ENCODE results near the gene CBR3. TPM values are rescaled to one million over a fixed set of nuclear protein-coding genes. Genes with fewer than 3 reads are reported as not detected.

CBR3 gene
- total and polyA plus RNA-seq, 2 of the 13 experiments (the other 11 are each of a cell fraction or from before 2014, with no cell fraction given): not detected

DNA sequence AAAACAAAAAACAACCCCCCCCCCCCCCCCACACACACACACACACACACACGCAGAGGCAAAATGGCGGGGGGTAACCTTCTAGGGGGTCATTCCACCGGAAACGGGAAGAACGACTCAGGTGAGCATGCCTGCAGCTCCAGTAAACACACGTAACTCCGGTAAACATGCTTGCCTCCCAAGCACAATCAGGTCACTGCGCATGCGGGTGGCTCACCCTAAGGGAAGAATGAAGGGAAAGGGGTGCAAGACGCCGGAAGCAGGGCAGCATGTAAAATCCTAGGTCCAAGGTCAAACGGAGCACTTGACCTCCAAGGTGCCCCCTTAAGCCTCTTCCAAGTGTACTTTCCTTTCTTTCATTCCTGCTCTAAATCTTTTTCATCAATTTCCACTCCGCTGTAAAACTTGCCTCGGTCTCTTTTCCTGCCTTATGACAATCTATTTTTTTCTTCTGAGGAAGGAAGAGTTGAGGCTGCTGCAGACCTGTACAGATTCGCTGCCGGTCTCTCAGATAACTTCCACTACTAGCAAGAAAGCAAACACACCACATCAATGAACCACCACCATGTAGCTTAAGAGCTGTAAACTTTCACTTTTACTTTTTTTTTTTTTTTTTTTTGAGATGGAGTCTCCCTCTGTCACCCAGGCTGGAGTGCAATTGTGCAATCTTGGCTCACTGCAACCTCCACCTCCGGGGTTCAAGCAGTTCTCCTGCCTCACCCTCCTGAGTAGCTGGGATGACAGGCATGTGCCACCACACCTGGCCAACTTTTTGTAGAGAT, 21.0 kb upstream of the CBR3 start (continued):
- TF ChIP-seq, protein P1, sequence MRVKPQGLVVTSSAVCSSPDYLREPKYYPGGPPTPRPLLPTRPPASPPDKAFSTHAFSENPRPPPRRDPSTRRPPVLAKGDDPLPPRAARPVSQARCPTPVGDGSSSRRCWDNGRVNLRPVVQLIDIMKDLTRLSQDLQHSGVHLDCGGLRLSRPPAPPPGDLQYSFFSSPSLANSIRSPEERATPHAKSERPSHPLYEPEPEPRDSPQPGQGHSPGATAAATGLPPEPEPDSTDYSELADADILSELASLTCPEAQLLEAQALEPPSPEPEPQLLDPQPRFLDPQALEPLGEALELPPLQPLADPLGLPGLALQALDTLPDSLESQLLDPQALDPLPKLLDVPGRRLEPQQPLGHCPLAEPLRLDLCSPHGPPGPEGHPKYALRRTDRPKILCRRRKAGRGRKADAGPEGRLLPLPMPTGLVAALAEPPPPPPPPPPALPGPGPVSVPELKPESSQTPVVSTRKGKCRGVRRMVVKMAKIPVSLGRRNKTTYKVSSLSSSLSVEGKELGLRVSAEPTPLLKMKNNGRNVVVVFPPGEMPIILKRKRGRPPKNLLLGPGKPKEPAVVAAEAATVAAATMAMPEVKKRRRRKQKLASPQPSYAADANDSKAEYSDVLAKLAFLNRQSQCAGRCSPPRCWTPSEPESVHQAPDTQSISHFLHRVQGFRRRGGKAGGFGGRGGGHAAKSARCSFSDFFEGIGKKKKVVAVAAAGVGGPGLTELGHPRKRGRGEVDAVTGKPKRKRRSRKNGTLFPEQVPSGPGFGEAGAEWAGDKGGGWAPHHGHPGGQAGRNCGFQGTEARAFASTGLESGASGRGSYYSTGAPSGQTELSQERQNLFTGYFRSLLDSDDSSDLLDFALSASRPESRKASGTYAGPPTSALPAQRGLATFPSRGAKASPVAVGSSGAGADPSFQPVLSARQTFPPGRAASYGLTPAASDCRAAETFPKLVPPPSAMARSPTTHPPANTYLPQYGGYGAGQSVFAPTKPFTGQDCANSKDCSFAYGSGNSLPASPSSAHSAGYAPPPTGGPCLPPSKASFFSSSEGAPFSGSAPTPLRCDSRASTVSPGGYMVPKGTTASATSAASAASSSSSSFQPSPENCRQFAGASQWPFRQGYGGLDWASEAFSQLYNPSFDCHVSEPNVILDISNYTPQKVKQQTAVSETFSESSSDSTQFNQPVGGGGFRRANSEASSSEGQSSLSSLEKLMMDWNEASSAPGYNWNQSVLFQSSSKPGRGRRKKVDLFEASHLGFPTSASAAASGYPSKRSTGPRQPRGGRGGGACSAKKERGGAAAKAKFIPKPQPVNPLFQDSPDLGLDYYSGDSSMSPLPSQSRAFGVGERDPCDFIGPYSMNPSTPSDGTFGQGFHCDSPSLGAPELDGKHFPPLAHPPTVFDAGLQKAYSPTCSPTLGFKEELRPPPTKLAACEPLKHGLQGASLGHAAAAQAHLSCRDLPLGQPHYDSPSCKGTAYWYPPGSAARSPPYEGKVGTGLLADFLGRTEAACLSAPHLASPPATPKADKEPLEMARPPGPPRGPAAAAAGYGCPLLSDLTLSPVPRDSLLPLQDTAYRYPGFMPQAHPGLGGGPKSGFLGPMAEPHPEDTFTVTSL (CRISPR knock-in tag; IDR thresholded peaks at IDR 0.05; ENCODE audit: borderline replicate concordance): peak; percentile 49; the same call in 1 of the 2 replicates
- TF ChIP-seq SKI (IDR thresholded peaks at IDR 0.05; ENCODE audit: partially characterized antibody) (no peak), FOSL2 (CRISPR knock-in tag; IDR thresholded peaks at IDR 0.05) (no peak; the same call in 1 of the 2 replicates), PPARG (CRISPR knock-in tag; conservative IDR thresholded peaks at IDR 0.05) (no peak), GATAD1 (CRISPR knock-in tag; IDR thresholded peaks at IDR 0.05) (peak; percentile 44; the same call in 1 of the 2 replicates), DNMT3B (CRISPR knock-in tag; conservative IDR thresholded peaks at IDR 0.05) (no peak), SP1 (IDR thresholded peaks at IDR 0.05) (no peak), SP1 (CRISPR knock-in tag; IDR thresholded peaks at IDR 0.05) (no peak)
- TF ChIP-seq, protein P2, sequence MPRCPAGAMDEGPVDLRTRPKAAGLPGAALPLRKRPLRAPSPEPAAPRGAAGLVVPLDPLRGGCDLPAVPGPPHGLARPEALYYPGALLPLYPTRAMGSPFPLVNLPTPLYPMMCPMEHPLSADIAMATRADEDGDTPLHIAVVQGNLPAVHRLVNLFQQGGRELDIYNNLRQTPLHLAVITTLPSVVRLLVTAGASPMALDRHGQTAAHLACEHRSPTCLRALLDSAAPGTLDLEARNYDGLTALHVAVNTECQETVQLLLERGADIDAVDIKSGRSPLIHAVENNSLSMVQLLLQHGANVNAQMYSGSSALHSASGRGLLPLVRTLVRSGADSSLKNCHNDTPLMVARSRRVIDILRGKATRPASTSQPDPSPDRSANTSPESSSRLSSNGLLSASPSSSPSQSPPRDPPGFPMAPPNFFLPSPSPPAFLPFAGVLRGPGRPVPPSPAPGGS (CRISPR knock-in tag; IDR thresholded peaks at IDR 0.05): no peak
- TF ChIP-seq, protein P3, sequence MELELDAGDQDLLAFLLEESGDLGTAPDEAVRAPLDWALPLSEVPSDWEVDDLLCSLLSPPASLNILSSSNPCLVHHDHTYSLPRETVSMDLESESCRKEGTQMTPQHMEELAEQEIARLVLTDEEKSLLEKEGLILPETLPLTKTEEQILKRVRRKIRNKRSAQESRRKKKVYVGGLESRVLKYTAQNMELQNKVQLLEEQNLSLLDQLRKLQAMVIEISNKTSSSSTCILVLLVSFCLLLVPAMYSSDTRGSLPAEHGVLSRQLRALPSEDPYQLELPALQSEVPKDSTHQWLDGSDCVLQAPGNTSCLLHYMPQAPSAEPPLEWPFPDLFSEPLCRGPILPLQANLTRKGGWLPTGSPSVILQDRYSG (CRISPR knock-in tag; IDR thresholded peaks at IDR 0.05): no peak
- TF ChIP-seq, protein P4, sequence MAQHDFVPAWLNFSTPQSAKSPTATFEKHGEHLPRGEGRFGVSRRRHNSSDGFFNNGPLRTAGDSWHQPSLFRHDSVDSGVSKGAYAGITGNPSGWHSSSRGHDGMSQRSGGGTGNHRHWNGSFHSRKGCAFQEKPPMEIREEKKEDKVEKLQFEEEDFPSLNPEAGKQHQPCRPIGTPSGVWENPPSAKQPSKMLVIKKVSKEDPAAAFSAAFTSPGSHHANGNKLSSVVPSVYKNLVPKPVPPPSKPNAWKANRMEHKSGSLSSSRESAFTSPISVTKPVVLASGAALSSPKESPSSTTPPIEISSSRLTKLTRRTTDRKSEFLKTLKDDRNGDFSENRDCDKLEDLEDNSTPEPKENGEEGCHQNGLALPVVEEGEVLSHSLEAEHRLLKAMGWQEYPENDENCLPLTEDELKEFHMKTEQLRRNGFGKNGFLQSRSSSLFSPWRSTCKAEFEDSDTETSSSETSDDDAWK (CRISPR knock-in tag; IDR thresholded peaks at IDR 0.05): no peak
